HG03520 (cell line): ENCODE data around the gene TNRC6A.
"Not testable (repeated sequence)": the region's sequence is repeated elsewhere in the genome, so short reads cannot be mapped to it uniquely, and the experiment has no call there.

Experiments used
- ATAC-seq: cut with Tn5 transposase; IDR thresholded peaks from one replicate; pipeline ENCODE4 v1.9.1; 2021; ENCODE audit warnings: mild to moderate bottlenecking, moderate library complexity; ENCODE audit not compliant: unreplicated experiment

Gene TNRC6A

GRCh38 chr16:24723663-24724062, 5.8 kb upstream of the TNRC6A start:
- ATAC-seq = no peak

- no peak for ATAC-seq
Observed at GRCh38 chr16:24728011-24728410, 1.4 kb upstream of the TNRC6A start.

GRCh38 chr16:24728891-24729242, 584 bp upstream of the TNRC6A start:
- no peak for ATAC-seq

- peak; percentile 13 for ATAC-seq
Observed at GRCh38 chr16:24729951-24730815, 732 bp downstream of the TNRC6A start.

- ATAC-seq = no peak
Observed at GRCh38 chr16:24730914-24731313, 1.5 kb downstream of the TNRC6A start.

- ATAC-seq = no peak
Observed at GRCh38 chr16:24731722-24732419, 2.4 kb downstream of the TNRC6A start.

- ATAC-seq = peak; percentile 34
Observed at GRCh38 chr16:24734382-24734781, 4.9 kb downstream of the TNRC6A start.

- ATAC-seq = no peak
Observed at GRCh38 chr16:24736758-24737157, 7.3 kb downstream of the TNRC6A start.

- no peak for ATAC-seq
Observed at GRCh38 chr16:24737391-24737871, 8.0 kb downstream of the TNRC6A start.

GRCh38 chr16:24737916-24738594, 8.6 kb downstream of the TNRC6A start:
- ATAC-seq = no peak

- ATAC-seq = no peak
Observed at GRCh38 chr16:24738895-24739294, 9.4 kb downstream of the TNRC6A start.

GRCh38 chr16:24741862-24742261, 12.4 kb downstream of the TNRC6A start:
- ATAC-seq = no peak

- not testable (repeated sequence) for ATAC-seq
Observed at GRCh38 chr16:24742610-24743009, 13.2 kb downstream of the TNRC6A start.

- ATAC-seq = no peak
Observed at GRCh38 chr16:24745391-24745790, 15.9 kb downstream of the TNRC6A start.

GRCh38 chr16:24745791-24746190, 16.3 kb downstream of the TNRC6A start:
- no peak for ATAC-seq

- no peak for ATAC-seq
Observed at GRCh38 chr16:24747441-24747840, 18.0 kb downstream of the TNRC6A start.

- ATAC-seq = no peak
Observed at GRCh38 chr16:24748242-24748641, 18.8 kb downstream of the TNRC6A start.

GRCh38 chr16:24749310-24749709, 19.9 kb downstream of the TNRC6A start:
- no peak for ATAC-seq

GRCh38 chr16:24749872-24750271, 20.4 kb downstream of the TNRC6A start:
- not testable (repeated sequence) for ATAC-seq

GRCh38 chr16:24753000-24753399, 23.5 kb downstream of the TNRC6A start:
- ATAC-seq = no peak

GRCh38 chr16:24753437-24753836, 24.0 kb downstream of the TNRC6A start:
- ATAC-seq = no peak

GRCh38 chr16:24754543-24754942, 25.1 kb downstream of the TNRC6A start:
- ATAC-seq = no peak
